GM12892 (cell line): Measurements from ENCODE around the gene LSM8.

Experiments used
- DNase-seq: peaks from one replicate; pipeline ENCODE4 v3.0.0; 2011; ENCODE audit not compliant: insufficient read length
- FAIRE-seq: peaks from 2 replicates; lab custom pipeline; 2011; peaks lifted over from hg19 to GRCh38; lab: Jason Lieb, UNC
- POLR2A ChIP-seq: IDR thresholded peaks from 2 replicates; pipeline ENCODE4 v1.6.1; 2011; ENCODE audit warnings: low read depth, low read length, control low read depth
- POLR2AphosphoS5 ChIP-seq: IDR thresholded peaks from 2 replicates; pipeline ENCODE4 v1.6.1; 2011; ENCODE audit warnings: low read depth, low read length, control low read depth
- TAF1 ChIP-seq: IDR thresholded peaks from 2 replicates; pipeline ENCODE4 v1.6.1; 2011; ENCODE audit warnings: low read depth, mild to moderate bottlenecking, control low read depth, low read length, borderline replicate concordance

LSM8 gene

GRCh38 chr7:118175740-118176139, 8.2 kb upstream of the LSM8 start:
- FAIRE-seq, result no peak
- DNase-seq, result no peak

DNA sequence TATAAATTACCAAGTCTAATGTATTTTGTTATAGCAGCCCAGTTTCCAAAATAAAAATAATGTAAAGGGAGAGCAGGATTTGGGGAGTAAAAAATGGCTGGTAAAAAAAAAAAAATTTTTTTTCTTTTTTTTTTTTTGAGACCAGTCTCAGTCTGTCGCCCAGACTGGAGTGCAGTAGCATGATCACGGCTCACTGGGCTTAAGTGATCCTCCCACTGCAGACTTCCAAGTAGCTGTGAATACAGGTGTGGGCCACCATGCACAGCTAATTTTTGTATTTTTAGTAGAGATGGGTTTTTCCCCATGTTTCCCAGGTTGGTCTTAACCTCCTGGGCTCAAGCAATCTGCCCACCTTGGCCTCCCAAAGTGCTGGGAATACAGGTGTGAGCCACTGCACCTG, 4.8 kb upstream of the LSM8 start:
- FAIRE-seq (no peak), DNase-seq (no peak)
- TF ChIP-seq TAF1, result no peak
- no peak for TF ChIP-seq POLR2AphosphoS5
- TF ChIP-seq POLR2A, result no peak

More at GRCh38 chr7:118175740-118176139, 8.2 kb upstream of the LSM8 start:
- TF ChIP-seq POLR2A (no peak), TAF1 (no peak), POLR2AphosphoS5 (no peak)

DNA sequence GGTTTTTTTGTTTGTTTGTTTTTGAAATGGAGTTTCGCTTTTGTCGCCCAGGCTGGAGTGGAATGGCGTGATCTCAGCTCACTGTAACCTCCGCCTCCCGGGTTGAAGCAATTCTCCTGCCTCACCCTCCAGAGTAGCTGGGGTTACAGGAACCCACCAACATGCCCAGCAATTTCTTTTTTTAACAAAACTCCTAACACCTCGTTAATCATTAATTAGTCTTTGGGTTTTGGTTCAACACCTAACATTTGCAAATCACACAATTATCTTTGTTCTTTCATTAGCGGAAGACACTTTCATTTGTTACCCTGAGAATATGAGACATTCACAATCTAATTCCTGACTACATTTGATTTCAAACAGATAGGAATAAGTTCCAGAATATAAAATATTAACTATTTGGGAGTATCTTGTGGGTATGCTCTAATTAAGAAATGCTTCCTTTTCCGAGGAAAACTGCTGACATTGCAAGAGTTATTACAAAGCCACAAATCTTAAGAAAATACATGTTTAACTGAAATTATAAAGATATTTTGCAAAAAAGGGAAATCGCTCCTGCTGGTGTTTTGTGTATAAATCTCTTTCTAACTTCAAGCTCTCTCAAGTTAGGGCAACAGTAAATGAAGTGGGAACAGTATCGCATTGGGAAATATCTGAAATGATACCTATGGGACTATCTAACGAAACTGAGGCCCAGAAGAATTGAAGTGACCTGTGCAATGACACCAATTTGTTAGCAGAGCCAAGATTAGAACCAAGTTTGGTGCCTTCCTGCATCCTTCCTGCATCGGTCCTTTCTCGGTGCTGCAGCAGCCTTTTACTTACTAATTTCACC, 1.2 kb upstream of the LSM8 start:
- no peak for DNase-seq
- TF ChIP-seq TAF1 (no peak), POLR2AphosphoS5 (no peak), POLR2A (no peak)
- FAIRE-seq, result no peak

GRCh38 chr7:118183428-118183785, 557 bp upstream of the LSM8 start:
- TF ChIP-seq POLR2A (no peak), TAF1 (no peak), POLR2AphosphoS5 (no peak)
- no peak for DNase-seq
- no peak for FAIRE-seq

GRCh38 chr7:118184565-118184940, 589 bp downstream of the LSM8 start:
- TF ChIP-seq TAF1, result no peak
- no peak for DNase-seq

GRCh38 chr7:118185163-118185860, 1.3 kb downstream of the LSM8 start:
- TF ChIP-seq POLR2A (no peak), TAF1 (no peak), POLR2AphosphoS5 (no peak)
- no peak for DNase-seq
- FAIRE-seq, result no peak

More at GRCh38 chr7:118184565-118184940, 589 bp downstream of the LSM8 start:
- no peak for FAIRE-seq

GRCh38 chr7:118186501-118186900, 2.5 kb downstream of the LSM8 start:
- DNase-seq, result no peak
- FAIRE-seq, result no peak
- TF ChIP-seq POLR2A (no peak), TAF1 (no peak), POLR2AphosphoS5 (no peak)

- no peak for DNase-seq
- TF ChIP-seq POLR2AphosphoS5 (no peak), TAF1 (no peak), POLR2A (no peak; the same call in 1 of the 2 replicates)
Measured at GRCh38 chr7:118194571-118194970, 10.6 kb downstream of the LSM8 start.

GRCh38 chr7:118195837-118196474, 12.0 kb downstream of the LSM8 start:
- FAIRE-seq, result peak; percentile 61
- DNase-seq, result no peak
- TF ChIP-seq POLR2A (no peak), POLR2AphosphoS5 (no peak), TAF1 (no peak)

More at GRCh38 chr7:118194571-118194970, 10.6 kb downstream of the LSM8 start:
- FAIRE-seq, result no peak

- TF ChIP-seq POLR2AphosphoS5 (no peak), POLR2A (no peak), TAF1 (no peak)
Measured at GRCh38 chr7:118202061-118202460, 18.1 kb downstream of the LSM8 start.

DNA sequence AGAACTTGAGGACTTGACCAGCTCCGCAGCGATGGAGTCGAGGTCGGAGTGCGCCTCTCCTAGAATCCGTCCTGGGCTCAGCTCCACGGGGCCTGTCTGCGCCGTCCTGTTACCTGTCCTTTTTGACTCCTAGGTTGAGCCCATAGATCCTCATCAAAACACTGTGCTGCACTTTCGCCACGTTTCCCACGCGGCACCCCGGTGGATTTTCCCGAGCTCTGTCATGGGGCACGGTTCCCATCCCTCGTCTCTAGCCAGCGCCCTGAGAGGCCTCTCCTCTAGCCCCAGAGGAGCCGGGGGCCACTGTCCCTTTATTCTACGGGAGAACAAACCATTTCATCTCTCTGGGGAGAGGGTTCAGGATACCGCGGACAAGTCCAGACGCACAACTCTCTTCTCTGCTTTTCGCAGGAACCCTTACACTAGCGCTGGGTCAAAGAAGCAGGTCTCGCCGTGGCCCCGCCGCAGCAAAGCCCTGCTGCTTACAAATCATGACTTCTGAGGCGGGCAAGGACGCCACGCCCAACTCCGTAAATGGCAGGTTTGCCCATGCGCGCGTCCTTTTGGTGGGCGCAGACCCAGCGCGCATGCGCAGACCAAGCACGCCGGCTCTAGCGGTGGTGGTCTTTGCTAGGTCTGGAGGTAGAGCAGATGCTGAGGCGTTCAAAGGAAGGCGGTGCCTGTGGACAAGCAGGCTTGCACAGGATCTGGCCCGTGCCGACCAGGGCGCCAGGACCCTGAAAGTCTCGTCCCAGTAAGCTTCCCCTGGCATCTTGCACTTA, 30.3 kb downstream of the LSM8 start:
- FAIRE-seq (peak; percentile 98), DNase-seq (peak; percentile 63)

More at GRCh38 chr7:118202061-118202460, 18.1 kb downstream of the LSM8 start:
- FAIRE-seq, result no peak
- no peak for DNase-seq

More for the DNA sequence above, 30.3 kb downstream of the LSM8 start:
- TF ChIP-seq POLR2AphosphoS5 (0 out of 2 replicates have a peak, but pooled peaks have one; percentile 21), POLR2A (peak; percentile 57; the same call in 1 of the 2 replicates), TAF1 (0 out of 2 replicates have a peak, but pooled peaks have one; percentile 20)
